Vagina (tissue), 2 donors: ENCODE results near the gene CIITA. TPM values are rescaled to one million over a fixed set of nuclear protein-coding genes. Genes with fewer than 3 reads are reported as not detected.
"Not testable (repeated sequence)": the region's sequence is repeated elsewhere in the genome, so short reads cannot be mapped to it uniquely, and the experiment has no call there.

Source experiments
- DNase-seq, 2 donors: peaks; one replicate each; pipeline ENCODE4 v3.0.0-alpha.2; 2017; ENCODE audit errors: extremely low spot score in 2 of 2
- H3K27ac ChIP-seq: fragments of 200-600 bp; sonication (generic); one replicate; pipeline ENCODE4 v1.5.1; 2019
- H3K27me3 ChIP-seq: fragments of 200-600 bp; sonication (generic); one replicate; pipeline ENCODE4 v1.5.1; 2019
- H3K36me3 ChIP-seq, 2 donors: fragments of 200-600 bp; sonication (generic); one replicate each; pipeline ENCODE4 v1.5.1; 2017 to 2019
- H3K4me1 ChIP-seq: fragments of 200-600 bp; sonication (generic); one replicate; pipeline ENCODE4 v1.5.1; 2019
- H3K4me3 ChIP-seq, 2 donors: fragments of 200-600 bp; sonication (generic); 1 replicate in 1 of 2; 2 replicates in 1 of 2; pipeline ENCODE4 v1.5.1; 2016 to 2019
- H3K9me3 ChIP-seq: fragments of 200-600 bp; sonication (generic); one replicate; pipeline ENCODE4 v1.5.1; 2019
- CTCF ChIP-seq, 3 experiments: fragments of 450-650 bp in 2 of 3; fragments of 200-600 bp in 1 of 3; sonication (generic) in 1 of 3; IDR thresholded peaks; one replicate each; pipeline ENCODE4 v1.5.1; 2017 to 2019; ENCODE audit warnings: antibody characterized with exemption in 3 of 3, mild to moderate bottlenecking in 2 of 3, moderate library complexity in 2 of 3
- POLR2A ChIP-seq, 2 donors: fragments of 450-650 bp; IDR thresholded peaks; one replicate each; pipeline ENCODE4 v1.6.1; 2017; ENCODE audit warnings: antibody characterized with exemption in 2 of 2, mild to moderate bottlenecking in 2 of 2, moderate library complexity in 2 of 2
- POLR2AphosphoS5 ChIP-seq, 2 donors: sonication (generic); formaldehyde crosslinking; IDR thresholded peaks; one replicate each; pipeline ENCODE4 v1.9.0; 2017; ENCODE audit warnings: antibody characterized with exemption in 2 of 2, mild to moderate bottlenecking in 2 of 2, low read depth in 1 of 2; ENCODE audit not compliant: insufficient read depth in 1 of 2
- intact Hi-C: fragments of 100-400 bp; cut with DNase I; formaldehyde crosslinking; loops from one replicate; pipeline ENCODE4 v1.15.1; 2023
- total RNA-seq: library from RNA; depleted of rRNA; stranded (reverse); fragments of >200 nt; gene quantifications from one replicate; pipeline ENCODE4 v1.2.3, GENCODE V29; 2016

CIITA gene
- total RNA-seq = 16.7 TPM

GRCh38 chr16:10876799-10877341 lies at the start of gene CIITA:
CIITA (plus strand) TSS chr16:10877202; CDS start chr16:10877331, 129 bp downstream.
- H3K4me3 ChIP-seq = peak within 1 kb of the TSS; percentile 3 to 54
- H3K27ac ChIP-seq = no peak within 1 kb of the TSS
- no peaks in the 10 kb centered on the region for H3K9me3 ChIP-seq
- no peaks in the 10 kb centered on the region for H3K36me3 ChIP-seq
- no peak for DNase-seq
- H3K4me1 ChIP-seq = peaks cover 17% of the 10 kb centered on the region
- TF ChIP-seq CTCF (IDR thresholded peaks at IDR 0.05) = no peak
- no peak for TF ChIP-seq POLR2AphosphoS5 (IDR thresholded peaks at IDR 0.05; ENCODE audit: insufficient read depth in 1 of 2, low read depth in 1 of 2)
- no peak for TF ChIP-seq POLR2A (IDR thresholded peaks at IDR 0.05)
- intact Hi-C loops = no loop called here
- H3K27me3 ChIP-seq = no peaks in the 10 kb centered on the region

- Histone ChIP-seq H3K9me3 (no peaks in the 10 kb centered on the region), H3K27ac (peak overlapping the region; percentile 81), H3K36me3 (no peaks in the 10 kb centered on the region), H3K4me3 (peak overlapping the region in 1 of 2 donors; percentile 34), H3K27me3 (no peaks in the 10 kb centered on the region), H3K4me1 (peaks cover 26% of the 10 kb centered on the region)
- intact Hi-C loops = no loop called here
- TF ChIP-seq POLR2AphosphoS5 (IDR thresholded peaks at IDR 0.05; ENCODE audit: insufficient read depth in 1 of 2, low read depth in 1 of 2) (peak; percentile 43 to 78), POLR2A (IDR thresholded peaks at IDR 0.05) (no peak), CTCF (IDR thresholded peaks at IDR 0.05) (no peak)
- DNase-seq = peak in 1 of 2 donors; percentile 89
Measured at GRCh38 chr16:10827691-10828341, 49.2 kb upstream of the CIITA start.

GRCh38 chr16:10828851-10829366 lies 48.1 kb upstream of the CIITA start:
- H3K4me1 ChIP-seq = peaks cover 26% of the 10 kb centered on the region
- H3K27me3 ChIP-seq = no peaks in the 10 kb centered on the region
- H3K27ac ChIP-seq = peak overlapping the region; percentile 81
- peak; percentile 71 to 86 for TF ChIP-seq POLR2AphosphoS5 (IDR thresholded peaks at IDR 0.05; ENCODE audit: insufficient read depth in 1 of 2, low read depth in 1 of 2)
- TF ChIP-seq CTCF (IDR thresholded peaks at IDR 0.05) = no peak
- H3K9me3 ChIP-seq = no peaks in the 10 kb centered on the region
- H3K36me3 ChIP-seq = no peaks in the 10 kb centered on the region
- peak overlapping the region; percentile 19 to 34 for H3K4me3 ChIP-seq
- intact Hi-C loops = no loop called here
- peak in 1 of 2 donors; percentile 90 for DNase-seq

- not testable (repeated sequence) for H3K27me3 ChIP-seq, H3K4me3 ChIP-seq, H3K36me3 ChIP-seq, H3K9me3 ChIP-seq, DNase-seq
- intact Hi-C loops = loop anchor here (10.0 kb wide), 1 partner anchor 65 kb away; no protein-coding TSS in a partner anchor
- Histone ChIP-seq H3K27ac (peak overlapping the region; percentile 81), H3K4me1 (peaks cover 26% of the 10 kb centered on the region)
Measured at GRCh38 chr16:10829390-10830098, 47.5 kb upstream of the CIITA start.

GRCh38 chr16:10830240-10830639 lies 46.8 kb upstream of the CIITA start:
- intact Hi-C loops = loop anchor here (10.0 kb wide), 1 partner anchor 65 kb away; no protein-coding TSS in a partner anchor
- H3K27me3 ChIP-seq, H3K36me3 ChIP-seq, DNase-seq, H3K4me3 ChIP-seq, H3K9me3 ChIP-seq, H3K27ac ChIP-seq: not testable (repeated sequence)
- peaks cover 26% of the 10 kb centered on the region for H3K4me1 ChIP-seq
